IPS-18a (cell line): ENCODE results near the gene ZNF735.
"Not testable (repeated sequence)": the region's sequence is repeated elsewhere in the genome, so short reads cannot be mapped to it uniquely, and the experiment has no call there.

ENCODE experiments used
- H3K27ac ChIP-seq: one replicate; pipeline ENCODE4 v1.5.1; 2013; ENCODE audit warnings: low read length
- H3K27me3 ChIP-seq: one replicate; pipeline ENCODE4 v1.6.1; 2013; ENCODE audit warnings: mild to moderate bottlenecking, low read length; ENCODE audit not compliant: control insufficient read depth, insufficient read depth
- H3K36me3 ChIP-seq: one replicate; pipeline ENCODE4 v1.6.1; 2013; ENCODE audit warnings: low read depth, low read length; ENCODE audit not compliant: control insufficient read depth
- H3K4me1 ChIP-seq: one replicate; pipeline ENCODE4 v1.6.1; 2013; ENCODE audit warnings: low read depth, low read length; ENCODE audit not compliant: control insufficient read depth
- H3K4me3 ChIP-seq: one replicate; pipeline ENCODE4 v1.5.1; 2013; ENCODE audit warnings: low read length
- H3K9ac ChIP-seq: one replicate; pipeline ENCODE4 v1.6.1; 2013; ENCODE audit warnings: mild to moderate bottlenecking, low read length, moderate library complexity
- H3K9me3 ChIP-seq: one replicate; pipeline ENCODE4 v1.6.1; 2013; ENCODE audit warnings: low read depth, low read length; ENCODE audit not compliant: control insufficient read depth

The ZNF735 gene

DNA sequence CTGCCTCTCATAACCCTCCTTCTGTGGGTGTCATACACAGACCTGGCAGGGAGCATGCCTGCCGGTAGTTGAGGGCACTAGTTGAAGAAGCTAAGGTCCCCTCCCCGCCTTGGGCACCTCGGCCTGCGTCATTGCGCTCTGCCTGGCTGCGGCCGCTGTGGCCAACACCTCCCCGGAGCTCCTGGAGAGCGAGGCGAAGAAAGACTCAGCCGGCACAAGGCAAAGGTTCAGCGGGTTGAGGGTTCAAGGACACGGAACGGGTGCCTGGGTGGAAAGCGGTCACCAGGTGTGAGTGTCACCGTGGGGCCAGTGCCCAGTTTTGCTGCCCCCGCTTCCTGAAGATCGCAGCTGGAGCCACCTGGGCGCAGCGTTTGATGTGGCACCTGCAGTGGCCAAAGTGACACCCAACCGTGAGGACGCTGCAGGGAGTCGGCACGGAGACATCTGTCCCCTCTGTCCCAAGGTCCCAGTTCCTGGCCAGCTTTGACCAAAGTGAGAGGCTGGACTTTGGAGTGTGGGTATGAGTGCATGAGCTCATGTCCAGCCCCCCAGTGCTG lies 14.8 kb upstream of the ZNF735 start:
- Histone ChIP-seq H3K27me3 (no peaks in the 10 kb centered on the region), H3K36me3 (no peaks in the 10 kb centered on the region), H3K9ac (no peak overlapping the region), H3K4me1 (no peaks in the 10 kb centered on the region), H3K4me3 (no peak overlapping the region), H3K27ac (no peak overlapping the region), H3K9me3 (peaks cover 53% of the 10 kb centered on the region)

DNA sequence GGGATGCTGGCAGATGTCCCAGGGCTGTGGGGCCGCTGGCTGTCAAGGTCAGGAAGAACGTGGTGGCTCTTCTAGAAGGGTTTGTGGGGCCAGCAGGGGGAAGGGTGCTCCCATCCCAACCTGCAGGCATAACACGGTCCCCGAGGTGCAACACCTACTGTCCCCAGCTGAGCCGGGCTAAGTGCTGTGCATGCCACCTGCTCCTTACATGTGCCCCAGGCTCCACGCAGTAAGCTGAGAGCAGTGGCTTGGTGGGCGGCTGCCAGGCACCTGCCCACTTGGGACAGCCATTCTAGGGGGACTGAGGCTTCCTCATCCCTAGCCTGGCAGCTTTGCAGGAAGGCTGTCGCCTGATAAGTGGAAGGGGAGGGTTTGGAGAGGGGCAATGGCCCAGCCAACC lies 14.2 kb upstream of the ZNF735 start:
- Histone ChIP-seq H3K27me3 (no peaks in the 10 kb centered on the region), H3K4me1 (no peaks in the 10 kb centered on the region), H3K36me3 (no peaks in the 10 kb centered on the region), H3K4me3 (no peak overlapping the region), H3K27ac (no peak overlapping the region), H3K9ac (no peak overlapping the region), H3K9me3 (peaks cover 50% of the 10 kb centered on the region)

DNA sequence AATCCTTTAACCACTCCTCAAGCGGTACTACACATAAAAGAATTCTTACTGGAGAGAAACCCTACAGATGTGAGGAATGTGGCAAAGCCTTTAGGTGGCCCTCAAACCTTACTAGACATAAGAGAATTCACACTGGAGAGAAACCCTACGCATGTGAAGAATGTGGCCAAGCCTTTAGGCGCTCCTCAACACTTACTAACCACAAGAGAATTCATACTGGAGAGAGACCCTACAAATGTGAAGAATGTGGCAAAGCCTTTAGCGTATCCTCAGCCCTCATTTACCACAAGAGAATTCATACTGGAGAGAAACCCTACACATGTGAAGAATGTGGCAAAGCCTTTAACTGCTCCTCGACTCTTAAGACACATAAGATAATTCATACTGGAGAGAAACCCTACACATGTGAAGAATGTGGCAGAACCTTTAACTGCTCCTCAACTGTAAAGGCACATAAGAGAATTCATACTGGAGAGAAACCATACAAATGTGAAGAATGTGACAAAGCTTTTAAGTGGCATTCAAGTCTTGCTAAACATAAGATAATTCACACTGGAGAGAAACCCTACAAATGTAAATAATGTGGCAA lies 12.8 kb downstream of the ZNF735 start:
- H3K36me3 ChIP-seq, H3K9ac ChIP-seq, H3K27ac ChIP-seq, H3K27me3 ChIP-seq, H3K4me1 ChIP-seq, H3K4me3 ChIP-seq: not testable (repeated sequence)
- peaks cover 62% of the 10 kb centered on the region for H3K9me3 ChIP-seq

DNA sequence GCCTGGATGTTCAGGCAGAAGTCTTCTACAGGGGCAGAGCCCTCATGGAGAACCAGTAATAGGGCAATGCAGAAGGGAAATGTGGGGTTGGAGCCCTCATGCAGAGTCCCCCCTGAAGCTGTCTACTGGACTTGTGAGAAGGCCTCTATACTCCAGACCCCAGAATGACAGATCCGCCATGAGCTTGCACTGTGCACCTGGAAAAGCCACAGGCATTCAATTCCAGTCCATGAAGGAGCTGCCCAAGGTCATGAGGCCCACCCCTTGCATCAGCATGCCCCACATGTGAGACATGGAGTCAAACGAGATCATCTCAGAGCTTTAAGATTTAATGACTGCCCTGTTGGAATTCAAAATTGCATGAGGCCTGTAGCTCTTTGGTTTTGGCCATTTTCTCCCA lies 16.4 kb downstream of the ZNF735 start:
- H3K9ac ChIP-seq: no peak overlapping the region
- no peak overlapping the region for H3K4me3 ChIP-seq
- H3K27me3 ChIP-seq: no peaks in the 10 kb centered on the region
- peaks cover 75% of the 10 kb centered on the region for H3K9me3 ChIP-seq
- no peak overlapping the region for H3K27ac ChIP-seq
- no peaks in the 10 kb centered on the region for H3K4me1 ChIP-seq
- no peaks in the 10 kb centered on the region for H3K36me3 ChIP-seq

DNA sequence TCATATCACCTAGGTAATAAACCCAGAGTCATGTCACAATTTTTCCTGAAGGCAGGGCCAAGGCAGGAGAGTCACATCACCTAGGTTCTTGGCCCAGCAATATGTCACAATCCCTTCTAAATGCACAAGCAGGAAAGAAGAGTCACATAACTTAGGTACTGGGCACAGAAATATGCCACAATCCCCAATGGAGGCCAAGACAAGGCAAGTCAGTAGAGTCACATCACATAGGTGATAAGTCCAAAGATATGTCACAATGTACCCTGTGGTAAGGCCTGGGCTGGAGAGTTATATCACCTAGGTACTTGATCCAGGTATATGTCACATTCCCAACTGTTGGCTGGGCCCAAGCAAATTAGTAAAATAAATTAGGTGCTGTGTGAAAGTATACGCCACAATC lies 21.2 kb downstream of the ZNF735 start, which contains the start of gene ZNF679:
Gene ZNF679 (plus strand): TSS at position 301 of the 400 bp plus-strand sequence. CDS start 20,644 bp downstream, outside the sequence.
- not testable (repeated sequence) for H3K27ac ChIP-seq, H3K27me3 ChIP-seq, H3K9ac ChIP-seq, H3K4me1 ChIP-seq, H3K4me3 ChIP-seq, H3K36me3 ChIP-seq
- peaks cover 79% of the 10 kb centered on the region for H3K9me3 ChIP-seq

DNA sequence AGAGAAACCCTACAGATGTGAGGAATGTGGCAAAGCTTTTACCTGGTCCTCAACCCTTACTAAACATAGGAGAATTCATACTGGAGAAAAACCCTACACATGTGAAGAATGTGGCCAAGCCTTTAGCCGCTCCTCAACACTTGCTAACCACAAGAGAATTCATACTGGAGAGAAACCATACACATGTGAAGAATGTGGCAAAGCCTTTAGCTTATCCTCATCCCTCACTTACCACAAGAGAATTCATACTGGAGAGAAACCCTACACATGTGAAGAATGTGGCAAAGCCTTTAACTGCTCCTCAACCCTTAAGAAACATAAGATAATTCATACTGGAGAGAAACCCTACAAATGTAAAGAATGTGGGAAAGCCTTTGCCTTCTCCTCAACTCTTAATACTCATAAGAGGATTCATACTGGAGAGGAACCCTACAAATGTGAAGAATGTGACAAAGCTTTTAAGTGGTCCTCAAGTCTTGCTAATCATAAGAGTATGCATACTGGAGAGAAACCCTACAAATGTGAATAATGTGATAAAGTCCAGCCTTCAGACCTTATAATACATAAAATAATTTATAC lies 59.4 kb downstream of the ZNF735 start:
- H3K4me1 ChIP-seq: no peaks in the 10 kb centered on the region
- H3K4me3 ChIP-seq: no peak overlapping the region
- peaks cover 72% of the 10 kb centered on the region for H3K9me3 ChIP-seq
- H3K36me3 ChIP-seq: no peaks in the 10 kb centered on the region
- no peak overlapping the region for H3K9ac ChIP-seq
- no peaks in the 10 kb centered on the region for H3K27me3 ChIP-seq
- H3K27ac ChIP-seq: no peak overlapping the region
